Cardiac muscle cell (in vitro differentiated cells and primary cell): ENCODE data around the gene SCGB2A2. TPM values are rescaled to one million over a fixed set of nuclear protein-coding genes. Genes with fewer than 3 reads are reported as not detected.

Experiments
- DNase-seq, 2 donors: peaks; one replicate each; pipeline versions ENCODE4 v3.0.0 to v3.0.0-alpha.2; 2010 to 2017; ENCODE audit warnings: low read depth in 1 of 2, low spot score in 1 of 2
- H3K27ac ChIP-seq: fragments of 200-600 bp; sonication (generic); 2 replicates; pipeline ENCODE4 v1.5.1; 2016
- H3K27me3 ChIP-seq: fragments of 200-600 bp; sonication (generic); 2 replicates; pipeline ENCODE4 v1.6.0; 2016; ENCODE audit warnings: control low read depth
- H3K36me3 ChIP-seq: fragments of 200-600 bp; sonication (generic); 2 replicates; pipeline ENCODE4 v1.5.1; 2016; ENCODE audit warnings: control low read depth
- H3K4me1 ChIP-seq: fragments of 200-600 bp; sonication (generic); 2 replicates; pipeline ENCODE4 v1.8.1; 2017; ENCODE audit warnings: low read depth, mild to moderate bottlenecking, mixed run types
- H3K4me3 ChIP-seq: fragments of 200-600 bp; sonication (generic); 2 replicates; pipeline ENCODE4 v1.5.1; 2016; ENCODE audit warnings: mild to moderate bottlenecking
- H3K9me3 ChIP-seq: fragments of 200-600 bp; sonication (generic); 2 replicates; pipeline ENCODE4 v1.5.1; 2017; ENCODE audit warnings: low read depth, mild to moderate bottlenecking, control low read depth
- polyA plus RNA-seq: library from polyadenylated mRNA; unstranded; fragments of >200 nt; fragmentation: Nextera tagmentation; extraction: Ambion mirVana; gene quantifications from 2 replicates; pipeline ENCODE4 v1.2.1, GENCODE V29; 2016
- total RNA-seq: library from RNA; depleted of rRNA; stranded (reverse); fragments of >200 nt; gene quantifications from 2 replicates; pipeline ENCODE4 v1.2.3, GENCODE V29; 2016
- TF ChIP-seq, protein P1 (sequence below): IDR thresholded peaks from 2 replicates; pipeline ENCODE4 v1.5.1; 2012; ENCODE audit warnings: low read depth, mild to moderate bottlenecking, low read length

The SCGB2A2 gene
- total and polyA plus RNA-seq, 2 experiments from 2014 or later: not detected

DNA sequence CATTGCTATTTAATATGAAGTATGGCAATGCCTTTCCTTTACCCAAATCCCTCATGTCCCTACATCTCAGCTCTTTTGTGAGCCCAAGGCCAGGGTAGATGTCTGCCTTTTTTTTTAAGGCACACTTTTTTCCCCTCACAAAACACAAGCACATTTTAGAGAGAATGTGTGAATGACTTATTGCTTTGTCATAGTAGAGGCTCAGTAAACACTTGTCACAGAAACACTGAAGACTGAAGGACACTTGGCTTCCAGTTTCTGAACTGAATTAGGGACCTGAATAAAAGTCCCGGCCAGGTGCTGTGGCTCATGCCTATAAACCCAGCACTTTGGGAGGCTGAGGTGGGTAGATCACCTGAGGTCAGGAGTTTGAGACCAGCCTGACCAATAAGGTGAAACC, 2.9 kb upstream of the SCGB2A2 start:
- Histone ChIP-seq H3K4me3 (no peak overlapping the region), H3K27me3 (no peaks in the 10 kb centered on the region), H3K27ac (no peak overlapping the region), H3K36me3 (no peaks in the 10 kb centered on the region), H3K9me3 (no peaks in the 10 kb centered on the region), H3K4me1 (no peaks in the 10 kb centered on the region)
- TF ChIP-seq, protein P1, sequence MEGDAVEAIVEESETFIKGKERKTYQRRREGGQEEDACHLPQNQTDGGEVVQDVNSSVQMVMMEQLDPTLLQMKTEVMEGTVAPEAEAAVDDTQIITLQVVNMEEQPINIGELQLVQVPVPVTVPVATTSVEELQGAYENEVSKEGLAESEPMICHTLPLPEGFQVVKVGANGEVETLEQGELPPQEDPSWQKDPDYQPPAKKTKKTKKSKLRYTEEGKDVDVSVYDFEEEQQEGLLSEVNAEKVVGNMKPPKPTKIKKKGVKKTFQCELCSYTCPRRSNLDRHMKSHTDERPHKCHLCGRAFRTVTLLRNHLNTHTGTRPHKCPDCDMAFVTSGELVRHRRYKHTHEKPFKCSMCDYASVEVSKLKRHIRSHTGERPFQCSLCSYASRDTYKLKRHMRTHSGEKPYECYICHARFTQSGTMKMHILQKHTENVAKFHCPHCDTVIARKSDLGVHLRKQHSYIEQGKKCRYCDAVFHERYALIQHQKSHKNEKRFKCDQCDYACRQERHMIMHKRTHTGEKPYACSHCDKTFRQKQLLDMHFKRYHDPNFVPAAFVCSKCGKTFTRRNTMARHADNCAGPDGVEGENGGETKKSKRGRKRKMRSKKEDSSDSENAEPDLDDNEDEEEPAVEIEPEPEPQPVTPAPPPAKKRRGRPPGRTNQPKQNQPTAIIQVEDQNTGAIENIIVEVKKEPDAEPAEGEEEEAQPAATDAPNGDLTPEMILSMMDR: no peak
- DNase-seq: no peak

DNA sequence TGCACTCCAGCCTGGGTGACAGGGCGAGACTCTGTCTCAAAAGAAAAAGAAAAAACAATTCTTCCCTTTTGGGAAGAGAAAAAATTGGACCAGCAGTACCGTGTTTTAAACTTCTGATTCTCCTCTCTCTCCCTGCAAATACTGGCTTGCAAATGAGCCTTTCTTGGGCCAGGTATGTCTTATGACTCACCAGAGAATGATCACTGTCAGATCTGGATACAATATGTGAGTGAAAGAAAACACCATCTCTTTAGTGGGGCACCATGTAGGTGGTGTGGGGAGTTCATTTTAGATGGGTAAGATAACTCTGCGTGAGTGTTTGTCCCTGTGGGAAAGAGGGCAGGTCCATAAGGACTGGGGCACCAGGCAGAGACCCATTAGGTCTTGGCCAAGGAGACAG, 2.4 kb upstream of the SCGB2A2 start:
- Histone ChIP-seq H3K27me3 (no peaks in the 10 kb centered on the region), H3K4me3 (no peak overlapping the region), H3K36me3 (no peaks in the 10 kb centered on the region), H3K4me1 (no peaks in the 10 kb centered on the region), H3K27ac (no peak overlapping the region), H3K9me3 (no peaks in the 10 kb centered on the region)
- TF ChIP-seq, protein P1: no peak
- DNase-seq: no peak

DNA sequence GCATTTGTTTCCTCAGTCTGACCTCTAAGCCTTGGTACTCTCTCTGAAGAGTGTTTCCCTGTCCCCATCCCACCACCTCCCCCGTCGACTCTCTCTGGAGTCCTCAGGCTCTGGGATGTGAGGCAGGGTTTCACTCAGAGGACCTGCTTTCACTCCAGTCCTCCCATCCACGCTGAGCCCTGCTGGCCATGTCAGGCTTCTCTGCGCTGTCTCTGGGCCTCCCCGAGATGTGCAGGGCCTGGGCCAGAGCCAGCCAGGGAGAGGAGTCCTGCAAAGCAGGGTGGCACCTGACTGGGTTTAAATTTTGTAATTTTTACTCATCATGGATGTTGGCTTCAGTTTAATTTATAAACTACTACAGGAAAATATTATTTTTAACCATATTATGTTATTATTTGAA, 3.3 kb downstream of the SCGB2A2 start:
- Histone ChIP-seq H3K27me3 (no peaks in the 10 kb centered on the region), H3K4me3 (no peak overlapping the region), H3K4me1 (no peaks in the 10 kb centered on the region), H3K36me3 (no peaks in the 10 kb centered on the region), H3K27ac (no peak overlapping the region), H3K9me3 (no peaks in the 10 kb centered on the region)
- no peak for DNase-seq
- TF ChIP-seq, protein P1: no peak

DNA sequence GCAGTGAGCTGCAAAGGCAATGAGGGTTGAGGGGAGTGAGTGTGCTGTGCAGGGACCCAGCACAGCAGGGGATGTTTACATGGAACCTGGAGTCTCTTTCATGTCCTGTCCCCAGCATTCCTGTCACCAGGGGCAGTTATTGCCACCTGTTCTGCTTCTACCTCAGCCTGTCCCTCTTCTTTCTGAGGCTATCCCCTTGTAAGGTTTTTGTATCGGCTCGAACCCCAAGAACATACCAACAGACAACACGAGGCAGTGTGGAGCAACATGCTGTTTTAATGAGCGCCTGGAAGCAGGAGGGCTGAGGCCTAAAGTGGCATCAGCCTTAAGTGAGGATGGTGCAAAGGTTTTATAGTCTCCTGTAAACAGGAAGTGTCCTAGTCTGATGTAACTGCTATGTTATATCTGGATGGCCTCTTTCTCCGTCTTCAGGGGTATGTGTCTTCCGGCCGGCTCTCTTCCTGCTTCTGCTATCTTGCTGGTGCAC, 3.9 kb downstream of the SCGB2A2 start:
- no peak for DNase-seq

DNA sequence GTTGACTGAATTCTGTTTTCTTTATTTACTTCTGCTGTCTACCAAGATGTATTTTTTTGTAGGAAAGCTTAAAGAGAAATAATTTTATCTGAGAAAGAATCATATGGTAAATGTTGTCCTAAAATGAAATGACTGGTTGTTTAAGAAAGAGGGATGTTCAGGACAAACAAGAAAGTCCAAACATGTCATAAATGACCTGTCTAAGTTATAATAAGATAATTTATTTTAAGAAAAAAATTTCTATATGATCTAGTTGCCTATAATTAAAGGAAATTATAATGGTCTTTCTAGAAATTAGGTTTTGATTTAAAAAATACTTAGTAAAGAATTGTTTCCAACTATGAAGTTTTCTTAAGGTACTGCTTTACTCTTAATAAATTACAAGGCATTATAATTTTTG, 10.5 kb downstream of the SCGB2A2 start:
- TF ChIP-seq, protein P1: no peak
- no peaks in the 10 kb centered on the region for H3K4me1 ChIP-seq
- H3K36me3 ChIP-seq: no peaks in the 10 kb centered on the region
- H3K4me3 ChIP-seq: no peak overlapping the region
- H3K9me3 ChIP-seq: no peaks in the 10 kb centered on the region
- no peak overlapping the region for H3K27ac ChIP-seq
- DNase-seq: no peak
- H3K27me3 ChIP-seq: no peaks in the 10 kb centered on the region

More for the DNA sequence above, 3.9 kb downstream of the SCGB2A2 start:
- no peaks in the 10 kb centered on the region for H3K27me3 ChIP-seq
- TF ChIP-seq, protein P1: no peak
- H3K36me3 ChIP-seq: no peaks in the 10 kb centered on the region
- no peak overlapping the region for H3K4me3 ChIP-seq
- H3K9me3 ChIP-seq: no peaks in the 10 kb centered on the region
- no peaks in the 10 kb centered on the region for H3K4me1 ChIP-seq
- H3K27ac ChIP-seq: no peak overlapping the region

DNA sequence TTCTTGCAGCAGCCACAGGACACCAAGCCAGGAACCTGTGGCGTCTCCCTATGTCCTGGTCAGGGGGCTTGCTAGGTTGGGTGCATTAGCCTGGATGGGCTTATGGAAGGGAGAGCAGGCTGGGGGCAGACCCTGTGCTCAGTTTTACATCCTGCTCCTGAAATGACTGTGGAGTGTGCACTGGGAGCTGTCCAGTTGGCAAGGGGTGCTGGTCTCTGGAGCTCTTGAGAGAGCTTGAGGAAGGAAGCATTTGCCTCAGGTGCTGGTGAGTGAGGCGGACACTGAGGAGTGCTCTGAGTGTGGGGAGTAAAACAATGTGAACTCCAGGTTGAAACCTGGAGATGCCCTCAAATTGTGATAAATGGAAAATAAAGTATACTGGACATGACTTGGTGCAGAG, 25.5 kb downstream of the SCGB2A2 start:
- TF ChIP-seq, protein P1: no peak
- no peaks in the 10 kb centered on the region for H3K36me3 ChIP-seq
- H3K9me3 ChIP-seq: no peaks in the 10 kb centered on the region
- no peak overlapping the region for H3K4me3 ChIP-seq
- no peaks in the 10 kb centered on the region for H3K4me1 ChIP-seq
- no peaks in the 10 kb centered on the region for H3K27me3 ChIP-seq
- no peak overlapping the region for H3K27ac ChIP-seq
- DNase-seq: peak; percentile 53 to 76
